Peyer's patch (tissue), 4 donors: ENCODE data around the gene TERB1.

Experiments used
- CTCF ChIP-seq, 6 experiments: fragments of 450-650 bp in 4 of 6; fragments of 200-600 bp in 2 of 6; sonication (generic) in 1 of 6; IDR thresholded peaks; one replicate each; pipeline ENCODE4 v1.5.1; 2017 to 2019; ENCODE audit warnings: antibody characterized with exemption in 6 of 6, mild to moderate bottlenecking in 3 of 6, moderate library complexity in 1 of 6
- POLR2A ChIP-seq, 2 donors: fragments of 450-650 bp; IDR thresholded peaks; one replicate each; pipeline ENCODE4 v1.5.1; 2017; ENCODE audit warnings: antibody characterized with exemption in 2 of 2, mild to moderate bottlenecking in 2 of 2, moderate library complexity in 2 of 2

- no peak for TF ChIP-seq CTCF (IDR thresholded peaks at IDR 0.05)
- no peak for TF ChIP-seq POLR2A (IDR thresholded peaks at IDR 0.05)
Measured at GRCh38 chr16:66845791-66846221, 44.4 kb upstream of the TERB1 start.
